SH-SY5Y (cell line): ENCODE data around the gene EML2.

Experiments
- GATA2 ChIP-seq: IDR thresholded peaks from 2 replicates; pipeline ENCODE4 v1.6.1; 2011; ENCODE audit warnings: mild to moderate bottlenecking, low read depth, low read length
- GATA3 ChIP-seq: IDR thresholded peaks from 2 replicates; pipeline ENCODE4 v1.6.1; 2011; ENCODE audit warnings: low read depth, mild to moderate bottlenecking, low read length, moderate library complexity

DNA sequence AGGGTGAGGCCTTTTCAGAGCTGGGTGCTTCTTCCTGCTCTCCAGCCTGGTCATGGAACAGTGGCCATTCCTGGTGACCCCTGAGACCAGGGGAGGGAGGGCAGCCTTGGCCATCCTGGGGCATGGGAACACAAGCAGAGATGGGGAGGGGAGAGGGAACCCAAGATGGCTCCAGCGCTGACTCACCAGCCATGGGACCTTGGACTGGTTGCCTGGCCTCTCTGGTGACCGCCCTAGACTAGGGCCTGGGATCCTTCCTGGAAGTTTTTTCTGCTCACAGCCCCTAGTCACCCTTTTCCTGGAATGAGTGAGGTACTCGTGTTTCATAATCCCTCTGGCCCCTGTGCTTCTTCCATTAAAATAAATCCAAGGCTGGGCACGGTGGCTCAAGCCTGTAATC is 51.3 kb downstream of the EML2 start:
- no peak for TF ChIP-seq GATA2
- TF ChIP-seq GATA3: no peak
